HL-60 (cell line): Measurements from ENCODE around the gene BRCA2.

Experiments
- DNase-seq, 2 experiments: peaks; one replicate each; pipeline ENCODE4 v3.0.0-alpha.2; 2010 to 2020; ENCODE audit warnings: low read depth in 1 of 2, low spot score in 1 of 2
- H3K27ac ChIP-seq: fragments of 250-450 bp; sonication (Bioruptor Pico); replicated peaks from 2 replicates; pipeline ENCODE4 v1.5.1; 2020; ENCODE audit warnings: mild to moderate bottlenecking, moderate library complexity
- H3K27me3 ChIP-seq: fragments of 250-450 bp; sonication (Bioruptor Pico); 2 replicates; pipeline ENCODE4 v1.5.1; 2021; ENCODE audit warnings: mild to moderate bottlenecking, moderate library complexity; ENCODE audit not compliant: insufficient read depth, poor library complexity, severe bottlenecking
- H3K4me3 ChIP-seq: replicated peaks from 2 replicates; pipeline ENCODE4 v1.5.1; 2011; ENCODE audit warnings: mild to moderate bottlenecking, control low read depth, low read length; ENCODE audit not compliant: insufficient read depth
- GABPA ChIP-seq: IDR thresholded peaks from 2 replicates; pipeline ENCODE4 v1.6.1; 2012; ENCODE audit warnings: low read depth
- POLR2AphosphoS5 ChIP-seq: IDR thresholded peaks from 2 replicates; pipeline ENCODE4 v1.6.1; 2012; ENCODE audit warnings: low read depth
- REST ChIP-seq: IDR thresholded peaks from 2 replicates; pipeline ENCODE4 v1.6.1; 2012; ENCODE audit warnings: low read depth; ENCODE audit not compliant: insufficient replicate concordance
- SPI1 ChIP-seq: IDR thresholded peaks from 2 replicates; pipeline ENCODE4 v1.6.1; 2012; ENCODE audit warnings: low read depth, mild to moderate bottlenecking, borderline replicate concordance
- TF ChIP-seq, protein P1 (sequence below): IDR thresholded peaks from one replicate; pipeline ENCODE4 v1.5.1; 2011; ENCODE audit warnings: low read length, control low read depth, inconsistent platforms; ENCODE audit not compliant: insufficient read depth

Gene BRCA2

DNA sequence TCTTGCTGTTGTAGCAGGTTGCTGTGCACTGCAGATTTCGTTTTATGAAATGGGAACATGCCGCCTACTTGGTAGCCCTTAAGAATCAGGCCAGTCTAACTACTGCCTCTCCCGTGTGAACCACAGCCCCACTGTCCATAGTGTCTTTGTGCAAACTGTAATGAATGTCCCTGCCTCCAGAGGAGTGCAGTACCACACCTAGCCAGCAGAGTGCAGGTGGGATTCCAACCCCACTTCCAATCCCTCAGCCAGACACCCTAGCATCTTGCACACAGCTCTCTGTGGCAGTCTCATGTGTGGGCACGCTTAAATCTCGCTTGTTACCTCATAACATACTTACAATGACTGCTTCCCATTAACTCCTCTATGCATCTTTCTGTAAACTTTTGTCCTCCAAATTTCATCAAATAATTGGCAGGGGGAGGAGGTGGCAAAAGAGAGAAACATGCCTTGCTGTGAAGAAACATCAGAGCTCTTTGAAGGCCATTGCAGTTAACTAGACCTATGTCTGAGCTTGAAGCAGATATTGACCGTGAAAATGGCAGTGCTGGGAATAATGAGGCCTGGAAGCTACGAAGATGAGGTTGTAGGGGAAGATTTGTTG is 47.4 kb upstream of the BRCA2 start:
- H3K4me3 ChIP-seq = no peak overlapping the region
- DNase-seq = no peak
- H3K27ac ChIP-seq = no peak overlapping the region
- TF ChIP-seq, protein P1, sequence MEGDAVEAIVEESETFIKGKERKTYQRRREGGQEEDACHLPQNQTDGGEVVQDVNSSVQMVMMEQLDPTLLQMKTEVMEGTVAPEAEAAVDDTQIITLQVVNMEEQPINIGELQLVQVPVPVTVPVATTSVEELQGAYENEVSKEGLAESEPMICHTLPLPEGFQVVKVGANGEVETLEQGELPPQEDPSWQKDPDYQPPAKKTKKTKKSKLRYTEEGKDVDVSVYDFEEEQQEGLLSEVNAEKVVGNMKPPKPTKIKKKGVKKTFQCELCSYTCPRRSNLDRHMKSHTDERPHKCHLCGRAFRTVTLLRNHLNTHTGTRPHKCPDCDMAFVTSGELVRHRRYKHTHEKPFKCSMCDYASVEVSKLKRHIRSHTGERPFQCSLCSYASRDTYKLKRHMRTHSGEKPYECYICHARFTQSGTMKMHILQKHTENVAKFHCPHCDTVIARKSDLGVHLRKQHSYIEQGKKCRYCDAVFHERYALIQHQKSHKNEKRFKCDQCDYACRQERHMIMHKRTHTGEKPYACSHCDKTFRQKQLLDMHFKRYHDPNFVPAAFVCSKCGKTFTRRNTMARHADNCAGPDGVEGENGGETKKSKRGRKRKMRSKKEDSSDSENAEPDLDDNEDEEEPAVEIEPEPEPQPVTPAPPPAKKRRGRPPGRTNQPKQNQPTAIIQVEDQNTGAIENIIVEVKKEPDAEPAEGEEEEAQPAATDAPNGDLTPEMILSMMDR = no peak
- no peak for TF ChIP-seq GABPA
- no peak for TF ChIP-seq POLR2AphosphoS5
- no peak for TF ChIP-seq REST
- TF ChIP-seq SPI1 = no peak
- H3K27me3 ChIP-seq = no peaks in the 10 kb centered on the region

DNA sequence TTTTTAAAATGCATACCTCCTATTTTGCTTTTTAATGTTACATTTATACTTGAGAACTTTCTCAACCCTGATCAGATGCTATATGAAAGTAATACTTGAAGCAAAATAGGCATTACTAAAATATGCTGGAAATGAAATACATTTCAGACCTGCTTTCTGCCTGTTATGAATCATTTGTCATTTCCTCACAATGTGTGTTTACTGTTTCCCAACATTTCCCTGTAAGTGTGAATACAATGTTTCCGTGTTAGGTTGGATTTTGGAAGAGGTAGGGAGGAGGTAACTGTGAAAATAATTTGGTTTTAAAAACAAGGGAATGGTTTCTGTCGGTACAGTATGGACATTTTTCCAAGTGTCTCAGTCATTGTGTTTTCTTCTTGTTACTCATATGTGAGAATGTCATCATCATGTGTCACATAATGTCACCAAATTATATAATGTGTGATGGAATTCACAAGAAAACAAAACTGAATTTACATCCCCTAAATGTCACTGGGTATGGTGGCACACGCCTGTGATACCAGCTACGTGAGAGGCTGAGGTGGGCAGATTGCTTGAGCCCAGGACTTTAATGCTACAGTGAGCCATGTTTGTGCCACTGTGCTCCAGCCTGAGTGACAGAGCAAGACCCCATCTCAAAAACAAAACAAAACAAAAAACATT is 43.2 kb upstream of the BRCA2 start:
- DNase-seq = no peak
- H3K4me3 ChIP-seq = no peak overlapping the region
- H3K27me3 ChIP-seq = no peaks in the 10 kb centered on the region
- TF ChIP-seq REST (no peak), SPI1 (no peak), GABPA (no peak), POLR2AphosphoS5 (no peak)
- TF ChIP-seq, protein P1 = no peak
- H3K27ac ChIP-seq = no peak overlapping the region

- Histone ChIP-seq H3K4me3 (no peak overlapping the region), H3K27me3 (no peaks in the 10 kb centered on the region), H3K27ac (no peak overlapping the region)
- TF ChIP-seq REST (no peak), POLR2AphosphoS5 (no peak), GABPA (no peak), SPI1 (no peak)
- TF ChIP-seq, protein P1 = no peak
- DNase-seq = no peak
These were observed 37.5 kb upstream of the BRCA2 start for GRCh38 chr13:32277839-32278238.
